AG04449 (cell line): ENCODE measurements around the gene CDK14.

ENCODE experiments used
- CTCF ChIA-PET: fragments of 350-600 bp; formaldehyde crosslinking; extraction: SDS; loops from one replicate; lab custom pipeline; 2021; ENCODE audit warnings: antibody characterized with exemption; lab: Yijun Ruan, JAX
- POLR2A ChIA-PET: fragments of 400-600, 350-600 bp; formaldehyde crosslinking; extraction: SDS; loops from one replicate; lab custom pipeline; 2020; ENCODE audit warnings: antibody characterized with exemption, inconsistent platforms; lab: Yijun Ruan, JAX
- DNase-seq: peaks from one replicate; pipeline ENCODE4 v3.0.0-alpha.2; 2010; ENCODE audit warnings: low read depth, low spot score
- H3K4me3 ChIP-seq: 2 replicates; pipeline ENCODE4 v1.5.1; 2011; ENCODE audit warnings: low read depth, mild to moderate bottlenecking, control low read depth, low read length
- TF ChIP-seq, protein P1 (sequence below): IDR thresholded peaks from one replicate; pipeline ENCODE4 v1.5.1; 2011; ENCODE audit warnings: mild to moderate bottlenecking, moderate library complexity, low read length, control low read depth, inconsistent platforms; ENCODE audit not compliant: insufficient read depth; ENCODE audit errors: missing control alignments

The CDK14 gene

DNA sequence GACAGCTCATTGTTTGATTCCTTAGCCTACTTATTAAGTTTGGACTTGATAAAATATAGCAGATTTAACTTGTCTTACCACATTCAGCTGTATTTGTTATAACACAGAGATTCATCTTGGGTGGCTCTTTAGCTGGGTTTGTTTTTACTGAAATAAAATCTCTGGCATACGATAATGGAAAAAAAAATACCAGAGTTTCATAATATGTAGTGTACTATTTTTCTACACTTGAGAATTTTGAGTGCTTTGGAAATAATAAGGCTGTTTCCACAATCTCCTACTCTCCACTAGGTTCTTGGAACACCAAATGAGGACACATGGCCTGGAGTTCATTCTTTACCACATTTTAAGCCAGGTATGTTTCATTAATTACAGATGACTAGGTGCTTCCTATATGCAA, 449.5 kb downstream of the CDK14 start:
- ChIA-PET CTCF (interaction anchor here (0.7 to 1.3 kb wide), 4 partner anchors 9 to 830 kb away, joined by 3 to 6 read pairs (median 4); no protein-coding TSS in a partner anchor), POLR2A (no interaction called here)
- TF ChIP-seq, protein P1, sequence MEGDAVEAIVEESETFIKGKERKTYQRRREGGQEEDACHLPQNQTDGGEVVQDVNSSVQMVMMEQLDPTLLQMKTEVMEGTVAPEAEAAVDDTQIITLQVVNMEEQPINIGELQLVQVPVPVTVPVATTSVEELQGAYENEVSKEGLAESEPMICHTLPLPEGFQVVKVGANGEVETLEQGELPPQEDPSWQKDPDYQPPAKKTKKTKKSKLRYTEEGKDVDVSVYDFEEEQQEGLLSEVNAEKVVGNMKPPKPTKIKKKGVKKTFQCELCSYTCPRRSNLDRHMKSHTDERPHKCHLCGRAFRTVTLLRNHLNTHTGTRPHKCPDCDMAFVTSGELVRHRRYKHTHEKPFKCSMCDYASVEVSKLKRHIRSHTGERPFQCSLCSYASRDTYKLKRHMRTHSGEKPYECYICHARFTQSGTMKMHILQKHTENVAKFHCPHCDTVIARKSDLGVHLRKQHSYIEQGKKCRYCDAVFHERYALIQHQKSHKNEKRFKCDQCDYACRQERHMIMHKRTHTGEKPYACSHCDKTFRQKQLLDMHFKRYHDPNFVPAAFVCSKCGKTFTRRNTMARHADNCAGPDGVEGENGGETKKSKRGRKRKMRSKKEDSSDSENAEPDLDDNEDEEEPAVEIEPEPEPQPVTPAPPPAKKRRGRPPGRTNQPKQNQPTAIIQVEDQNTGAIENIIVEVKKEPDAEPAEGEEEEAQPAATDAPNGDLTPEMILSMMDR = no peak
- no peak for DNase-seq
- H3K4me3 ChIP-seq = no peak overlapping the region

DNA sequence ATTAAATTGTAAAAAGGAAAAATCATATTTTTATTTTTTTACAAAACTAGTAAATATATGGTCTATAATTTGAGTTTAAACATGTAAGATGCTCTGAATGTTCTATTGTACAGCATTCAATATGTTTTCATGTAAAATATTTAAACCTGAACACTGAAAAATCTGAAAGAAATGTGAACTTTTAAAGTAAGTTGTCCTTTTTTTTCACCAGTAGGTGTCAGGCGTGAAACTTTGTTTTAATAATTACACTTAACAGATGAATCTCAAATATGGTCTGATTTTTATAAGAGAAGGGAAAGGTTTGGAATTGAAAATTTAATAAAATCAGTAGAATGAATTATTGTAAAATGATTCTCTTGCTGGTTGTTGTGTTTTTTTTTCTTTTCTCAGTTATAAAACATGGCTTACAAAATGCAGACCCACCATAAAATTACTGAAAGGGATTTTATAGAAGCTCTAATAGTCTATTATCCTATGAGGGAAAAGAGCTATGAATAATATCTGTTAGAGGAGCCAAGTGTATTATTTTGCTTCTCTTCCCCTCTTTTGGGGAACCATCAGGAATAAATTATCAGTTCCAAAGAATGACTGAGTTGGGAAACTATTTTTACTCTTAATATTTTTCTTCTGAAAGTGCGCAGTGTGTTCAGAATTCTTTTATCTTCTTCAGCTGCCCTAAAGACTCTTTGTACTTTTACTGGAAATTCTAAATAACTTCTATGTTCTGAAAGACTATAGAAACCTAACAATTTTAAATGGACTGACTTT, 450.4 kb downstream of the CDK14 start:
- TF ChIP-seq, protein P1 = peak; percentile 3
- ChIA-PET CTCF (interaction anchor here (0.8 to 1.7 kb wide), 10 partner anchors 8 to 1401 kb away, joined by 3 to 4 read pairs (median 3); partner anchors contain the start of gene GATAD1), POLR2A (interaction anchor here (0.6 kb wide), 1 partner anchor 11 kb away, joined by 3 read pairs; no protein-coding TSS in a partner anchor)
- DNase-seq = no peak
- H3K4me3 ChIP-seq = no peak overlapping the region

DNA sequence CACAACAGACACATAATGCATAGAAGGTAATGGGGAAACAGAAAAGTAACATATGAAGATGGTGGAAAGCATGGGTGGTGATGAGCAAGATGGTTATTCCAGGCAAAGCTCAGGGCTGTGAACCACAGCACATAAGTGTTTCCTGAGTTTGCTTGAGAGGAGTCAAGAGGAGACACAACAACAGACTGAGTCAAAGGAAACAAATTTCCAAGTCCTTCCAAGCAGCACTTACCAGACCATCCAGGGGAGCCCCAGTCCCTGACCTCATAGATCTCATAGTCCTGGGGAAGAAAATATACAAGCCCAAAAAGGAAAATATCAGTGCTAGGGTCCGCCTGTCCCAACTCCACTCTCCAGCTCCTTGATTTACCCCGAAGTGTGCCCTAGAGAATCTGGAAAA, 451.5 kb downstream of the CDK14 start:
- ChIA-PET POLR2A (no interaction called here), CTCF (interaction anchor here (1.3 to 1.7 kb wide), 5 partner anchors 10 to 1399 kb away, joined by 3 to 4 read pairs (median 3); partner anchors contain the start of gene GATAD1)
- no peak overlapping the region for H3K4me3 ChIP-seq
- peak; percentile 17 for DNase-seq
- TF ChIP-seq, protein P1 = no peak

DNA sequence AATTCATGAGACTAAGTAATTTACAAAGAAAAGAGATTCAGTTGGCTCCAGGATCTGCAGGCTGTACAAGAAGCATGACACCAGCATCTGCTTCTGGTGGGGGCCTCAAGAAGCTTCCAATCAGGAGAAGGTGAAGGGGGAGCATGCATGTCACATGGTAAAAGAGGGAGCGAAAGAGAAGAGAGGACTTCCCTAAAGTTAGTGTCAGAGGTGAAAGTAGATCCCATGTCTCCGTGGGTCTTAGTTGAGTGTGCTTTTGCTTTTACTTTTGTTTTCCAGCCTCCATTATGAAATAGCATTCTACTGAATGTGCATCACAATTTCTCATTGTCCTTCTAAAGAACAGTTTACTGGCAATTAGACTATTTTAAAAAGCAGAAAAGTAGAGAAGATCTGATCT, 454.6 kb downstream of the CDK14 start:
- TF ChIP-seq, protein P1 = no peak
- POLR2A ChIA-PET = no interaction called here
- H3K4me3 ChIP-seq = no peak overlapping the region
- DNase-seq = no peak
- CTCF ChIA-PET = interaction anchor here (1.0 kb wide), 1 partner anchor 32 kb away, joined by 3 read pairs; no protein-coding TSS in a partner anchor

DNA sequence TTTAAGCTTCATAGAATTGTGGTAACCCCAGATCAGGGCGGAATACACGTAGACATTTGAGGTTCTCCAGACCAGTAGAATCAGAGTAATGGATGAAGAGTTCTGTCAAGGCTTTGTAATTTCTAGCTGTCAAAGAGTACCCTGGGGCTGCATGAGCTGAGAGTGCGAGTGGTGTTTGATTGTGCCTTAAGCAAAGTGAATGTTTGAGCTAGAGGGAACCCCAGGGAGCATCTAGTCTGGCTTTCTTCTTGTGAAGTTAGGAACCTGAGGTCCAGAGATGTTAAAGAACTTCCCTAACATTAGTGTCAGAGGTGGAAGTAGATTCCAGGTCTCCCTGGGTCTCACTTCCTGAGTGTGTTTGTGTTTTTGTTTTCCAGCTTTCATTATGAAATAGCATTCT, 455.8 kb downstream of the CDK14 start:
- DNase-seq = no peak
- no peak overlapping the region for H3K4me3 ChIP-seq
- ChIA-PET CTCF (interaction anchor here (0.6 to 1.0 kb wide), 2 partner anchors 14 to 732 kb away, joined by 3 to 4 read pairs; no protein-coding TSS in a partner anchor), POLR2A (no interaction called here)
- TF ChIP-seq, protein P1 = no peak

DNA sequence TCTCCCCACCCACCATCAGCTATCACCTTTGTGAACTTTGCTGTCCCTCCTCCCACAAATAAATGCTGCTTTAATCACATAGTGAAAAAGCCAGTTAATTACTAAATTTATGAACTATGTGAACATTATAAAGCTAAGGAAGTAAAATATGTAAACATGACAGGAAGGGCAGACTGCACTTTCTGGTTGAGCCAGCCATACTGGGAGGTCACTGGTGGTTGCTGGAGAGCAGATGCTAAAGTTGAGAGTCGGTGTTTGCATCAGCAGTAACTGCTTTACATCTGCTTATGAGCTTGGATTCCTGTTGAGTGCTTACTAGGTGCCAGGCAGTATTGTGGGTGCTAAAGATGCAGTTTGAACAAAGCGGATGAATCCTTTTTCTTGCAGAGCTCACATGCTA, 458.3 kb downstream of the CDK14 start:
- TF ChIP-seq, protein P1 = no peak
- no peak for DNase-seq
- H3K4me3 ChIP-seq = no peak overlapping the region
- CTCF ChIA-PET = interaction anchor here (0.9 to 2.8 kb wide), 4 partner anchors 9 to 776 kb away, joined by 3 to 11 read pairs (median 4); no protein-coding TSS in a partner anchor
- POLR2A ChIA-PET = no interaction called here
